HL-60 (cell line): Measurements from ENCODE around the gene DNAH2.

Experiments used
- POLR2AphosphoS5 ChIP-seq: IDR thresholded peaks from 2 replicates; pipeline ENCODE4 v1.6.1; 2012; ENCODE audit warnings: low read depth
- TF ChIP-seq, protein P1 (sequence below): IDR thresholded peaks from 2 replicates; pipeline ENCODE4 v1.6.1; 2012; ENCODE audit warnings: low read depth; ENCODE audit not compliant: insufficient replicate concordance
- TF ChIP-seq, protein P2 (sequence below): IDR thresholded peaks from one replicate; pipeline ENCODE4 v1.5.1; 2011; ENCODE audit warnings: low read length, control low read depth, inconsistent platforms; ENCODE audit not compliant: insufficient read depth

DNA sequence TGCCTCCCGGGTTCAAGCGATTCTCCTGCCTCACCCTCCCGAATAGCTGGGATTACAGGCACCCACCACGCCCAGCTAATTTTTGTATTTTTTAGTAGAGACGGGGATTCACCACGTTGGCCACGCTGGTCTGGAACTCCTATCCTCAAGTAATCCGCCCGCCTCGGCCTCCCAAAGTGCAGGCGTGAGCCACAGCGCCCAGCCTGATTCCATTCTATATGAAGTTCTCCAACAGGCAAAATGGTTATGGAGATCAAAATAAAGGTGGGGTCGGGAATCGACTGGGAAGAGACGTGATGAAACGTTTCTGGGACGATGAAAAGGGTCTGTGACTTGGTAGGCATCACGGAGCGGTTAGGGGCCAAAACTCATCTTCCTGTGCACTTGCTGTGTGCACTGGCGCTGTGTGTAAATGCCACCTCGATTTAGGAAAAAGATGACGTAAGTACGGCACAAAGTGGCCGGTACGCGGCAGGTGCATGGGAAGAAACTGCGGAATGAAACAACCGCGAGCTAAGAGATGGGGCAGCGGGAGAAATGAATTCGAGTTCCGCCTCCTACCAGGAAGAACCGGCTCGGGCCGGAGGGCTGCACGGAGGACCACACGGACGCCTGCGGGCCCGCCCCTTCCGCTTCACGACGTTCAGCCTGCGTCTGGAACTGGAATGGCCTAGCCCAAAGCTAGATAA lies 31.9 kb upstream of the DNAH2 start:
- TF ChIP-seq, protein P1, sequence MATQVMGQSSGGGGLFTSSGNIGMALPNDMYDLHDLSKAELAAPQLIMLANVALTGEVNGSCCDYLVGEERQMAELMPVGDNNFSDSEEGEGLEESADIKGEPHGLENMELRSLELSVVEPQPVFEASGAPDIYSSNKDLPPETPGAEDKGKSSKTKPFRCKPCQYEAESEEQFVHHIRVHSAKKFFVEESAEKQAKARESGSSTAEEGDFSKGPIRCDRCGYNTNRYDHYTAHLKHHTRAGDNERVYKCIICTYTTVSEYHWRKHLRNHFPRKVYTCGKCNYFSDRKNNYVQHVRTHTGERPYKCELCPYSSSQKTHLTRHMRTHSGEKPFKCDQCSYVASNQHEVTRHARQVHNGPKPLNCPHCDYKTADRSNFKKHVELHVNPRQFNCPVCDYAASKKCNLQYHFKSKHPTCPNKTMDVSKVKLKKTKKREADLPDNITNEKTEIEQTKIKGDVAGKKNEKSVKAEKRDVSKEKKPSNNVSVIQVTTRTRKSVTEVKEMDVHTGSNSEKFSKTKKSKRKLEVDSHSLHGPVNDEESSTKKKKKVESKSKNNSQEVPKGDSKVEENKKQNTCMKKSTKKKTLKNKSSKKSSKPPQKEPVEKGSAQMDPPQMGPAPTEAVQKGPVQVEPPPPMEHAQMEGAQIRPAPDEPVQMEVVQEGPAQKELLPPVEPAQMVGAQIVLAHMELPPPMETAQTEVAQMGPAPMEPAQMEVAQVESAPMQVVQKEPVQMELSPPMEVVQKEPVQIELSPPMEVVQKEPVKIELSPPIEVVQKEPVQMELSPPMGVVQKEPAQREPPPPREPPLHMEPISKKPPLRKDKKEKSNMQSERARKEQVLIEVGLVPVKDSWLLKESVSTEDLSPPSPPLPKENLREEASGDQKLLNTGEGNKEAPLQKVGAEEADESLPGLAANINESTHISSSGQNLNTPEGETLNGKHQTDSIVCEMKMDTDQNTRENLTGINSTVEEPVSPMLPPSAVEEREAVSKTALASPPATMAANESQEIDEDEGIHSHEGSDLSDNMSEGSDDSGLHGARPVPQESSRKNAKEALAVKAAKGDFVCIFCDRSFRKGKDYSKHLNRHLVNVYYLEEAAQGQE = no peak
- TF ChIP-seq, protein P2, sequence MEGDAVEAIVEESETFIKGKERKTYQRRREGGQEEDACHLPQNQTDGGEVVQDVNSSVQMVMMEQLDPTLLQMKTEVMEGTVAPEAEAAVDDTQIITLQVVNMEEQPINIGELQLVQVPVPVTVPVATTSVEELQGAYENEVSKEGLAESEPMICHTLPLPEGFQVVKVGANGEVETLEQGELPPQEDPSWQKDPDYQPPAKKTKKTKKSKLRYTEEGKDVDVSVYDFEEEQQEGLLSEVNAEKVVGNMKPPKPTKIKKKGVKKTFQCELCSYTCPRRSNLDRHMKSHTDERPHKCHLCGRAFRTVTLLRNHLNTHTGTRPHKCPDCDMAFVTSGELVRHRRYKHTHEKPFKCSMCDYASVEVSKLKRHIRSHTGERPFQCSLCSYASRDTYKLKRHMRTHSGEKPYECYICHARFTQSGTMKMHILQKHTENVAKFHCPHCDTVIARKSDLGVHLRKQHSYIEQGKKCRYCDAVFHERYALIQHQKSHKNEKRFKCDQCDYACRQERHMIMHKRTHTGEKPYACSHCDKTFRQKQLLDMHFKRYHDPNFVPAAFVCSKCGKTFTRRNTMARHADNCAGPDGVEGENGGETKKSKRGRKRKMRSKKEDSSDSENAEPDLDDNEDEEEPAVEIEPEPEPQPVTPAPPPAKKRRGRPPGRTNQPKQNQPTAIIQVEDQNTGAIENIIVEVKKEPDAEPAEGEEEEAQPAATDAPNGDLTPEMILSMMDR = no peak
- no peak; the same call in none of the 2 replicates for TF ChIP-seq POLR2AphosphoS5
